ENCODE results near the gene SNN. TPM values are rescaled to one million over a fixed set of nuclear protein-coding genes. Genes with fewer than 3 reads are reported as not detected.

Gene SNN
- total and polyA plus RNA-seq, 2 of the 4 experiments (the other 2 are of a cell fraction), result 10.0 to 13.0 TPM

DNA sequence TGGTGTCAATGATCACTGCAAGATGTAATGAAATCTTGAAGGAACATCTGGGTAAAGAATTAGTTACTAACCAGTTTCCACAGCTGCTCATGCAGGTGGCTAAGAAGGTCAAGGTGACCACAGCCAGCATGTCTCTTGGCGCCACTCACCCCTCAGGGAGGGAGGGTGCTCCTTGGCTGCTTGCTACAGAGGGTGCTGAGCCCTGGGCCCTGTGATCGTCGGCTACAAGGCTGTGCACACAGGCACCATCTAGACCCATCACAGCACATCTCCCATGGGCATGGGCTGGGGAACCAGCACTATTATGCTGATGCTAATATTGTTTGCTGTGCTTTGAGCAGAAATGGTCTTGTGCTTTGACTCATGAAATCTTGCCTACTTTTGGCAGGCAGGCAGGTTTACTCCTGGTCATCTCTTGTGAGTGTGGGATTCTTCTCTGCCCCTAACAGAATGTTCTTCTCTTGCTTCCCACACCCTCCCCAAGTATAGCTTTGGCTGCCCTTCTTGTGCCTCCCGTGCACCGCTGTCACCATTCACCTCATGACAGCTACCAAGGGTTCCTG, 38.0 kb downstream of the SNN start:
- Histone ChIP-seq H3K4me1 (ENCODE audit: control insufficient read depth, insufficient read depth, low read length) (peaks cover 4% of the 10 kb centered on the region; the same call in 1 of the 2 replicates), H4K91ac (ENCODE audit: insufficient read depth, low read depth, low read length) (no peak overlapping the region), H3K4me3 (ENCODE audit: insufficient read depth, low read depth, low read length) (no peak overlapping the region), H2AK5ac (ENCODE audit: low read depth, low read length) (0 out of 2 replicates have a peak overlapping the region, but pooled peaks have one; percentile 11), H3K36me3 (ENCODE audit: control insufficient read depth, insufficient read depth, low read length) (peaks cover 8% of the 10 kb centered on the region), H3K27me3 (ENCODE audit: control insufficient read depth, insufficient read depth, low read length) (no peaks in the 10 kb centered on the region), H3K23ac (ENCODE audit: low read depth, low read length) (peak overlapping the region; percentile 35; the same call in 1 of the 2 replicates), H3K9me3 (ENCODE audit: control insufficient read depth, insufficient read depth, low read length) (no peaks in the 10 kb centered on the region), H3K14ac (replicated peaks; ENCODE audit: low read depth, low read length) (no peak overlapping the region), H2BK5ac (ENCODE audit: low read depth, low read length, poor library complexity, severe bottlenecking) (no peak overlapping the region), H2BK20ac (ENCODE audit: low read depth, low read length) (no peak overlapping the region), H4K8ac (ENCODE audit: low read depth in 2 of 2, low read length in 2 of 2) (no peak overlapping the region), H3K18ac (ENCODE audit: low read depth, low read length) (no peak overlapping the region), H3K27ac (ENCODE audit: insufficient read depth, low read length) (no peak overlapping the region), H3K9me1 (ENCODE audit: insufficient read depth, low read length) (peaks cover 12% of the 10 kb centered on the region), H3K4ac (ENCODE audit: low read depth, low read length) (no peak overlapping the region), H2BK15ac (ENCODE audit: low read depth, low read length) (no peak overlapping the region), H3K9ac (ENCODE audit: low read depth, low read length) (no peak overlapping the region), H4K20me1 (ENCODE audit: insufficient read depth, low read length) (peaks cover 11% of the 10 kb centered on the region), H2BK120ac (ENCODE audit: low read depth, low read length) (no peak overlapping the region), H3K56ac (ENCODE audit: extremely low read depth, insufficient read depth, low read length) (no peak overlapping the region), H2AFZ (replicated peaks; ENCODE audit: low read length, poor library complexity) (no peak overlapping the region), H4K5ac (ENCODE audit: low read depth, low read length) (no peak overlapping the region), H2AK9ac (replicated peaks; ENCODE audit: low read depth, low read length, poor library complexity) (no peak overlapping the region), H3K4me2 (ENCODE audit: low read depth, low read length) (no peak overlapping the region), H3K79me1 (ENCODE audit: low read depth in 1 of 2, low read length in 2 of 2) (peaks cover 28 to 47% of the 10 kb centered on the region in 2 experiments)
- DNase-seq (peak; percentile 33), ATAC-seq (ENCODE audit: low read depth) (no peak)
- CTCF ChIA-PET, result no interaction called here
- dilution Hi-C loops (cut with HindIII; ENCODE audit: low sequenced_read_pairs, unreplicated experiment), result no loop called here
- in situ Hi-C loops (cut with MboI; ENCODE audit: low sequenced_read_pairs), result no loop called here
- no TSS peak for BruUV-seq (replicated peaks)
- intact Hi-C loops (cut with micrococcal nuclease), result no loop called here
- TF ChIP-seq CHD1 (IDR thresholded peaks at IDR 0.05; ENCODE audit: low read depth, low read length) (no peak), CEBPB (IDR thresholded peaks at IDR 0.05; ENCODE audit: low read depth, low read length) (no peak), BHLHE40 (IDR thresholded peaks at IDR 0.05; ENCODE audit: low read depth, low read length) (no peak), NFE2L2 (IDR thresholded peaks at IDR 0.05; ENCODE audit: low read depth, low read length) (no peak), MAFK (IDR thresholded peaks at IDR 0.05; ENCODE audit: low read depth, low read length) (no peak), SMC3 (IDR thresholded peaks at IDR 0.05; ENCODE audit: low read depth, low read length) (no peak), POLR2A (IDR thresholded peaks at IDR 0.05; ENCODE audit: low read depth, low read length) (no peak), RCOR1 (IDR thresholded peaks at IDR 0.05; ENCODE audit: insufficient replicate concordance, low read length) (no peak), RFX5 (IDR thresholded peaks at IDR 0.05; ENCODE audit: low read depth, low read length) (no peak), RAD21 (IDR thresholded peaks at IDR 0.05; ENCODE audit: low read length) (no peak), MXI1 (IDR thresholded peaks at IDR 0.05; ENCODE audit: borderline replicate concordance, low read depth, low read length) (no peak), FOS (IDR thresholded peaks at IDR 0.05; ENCODE audit: low read depth, low read length) (no peak), MAZ (IDR thresholded peaks at IDR 0.05; ENCODE audit: borderline replicate concordance, low read depth, low read length) (no peak)
- TF ChIP-seq, protein P1, sequence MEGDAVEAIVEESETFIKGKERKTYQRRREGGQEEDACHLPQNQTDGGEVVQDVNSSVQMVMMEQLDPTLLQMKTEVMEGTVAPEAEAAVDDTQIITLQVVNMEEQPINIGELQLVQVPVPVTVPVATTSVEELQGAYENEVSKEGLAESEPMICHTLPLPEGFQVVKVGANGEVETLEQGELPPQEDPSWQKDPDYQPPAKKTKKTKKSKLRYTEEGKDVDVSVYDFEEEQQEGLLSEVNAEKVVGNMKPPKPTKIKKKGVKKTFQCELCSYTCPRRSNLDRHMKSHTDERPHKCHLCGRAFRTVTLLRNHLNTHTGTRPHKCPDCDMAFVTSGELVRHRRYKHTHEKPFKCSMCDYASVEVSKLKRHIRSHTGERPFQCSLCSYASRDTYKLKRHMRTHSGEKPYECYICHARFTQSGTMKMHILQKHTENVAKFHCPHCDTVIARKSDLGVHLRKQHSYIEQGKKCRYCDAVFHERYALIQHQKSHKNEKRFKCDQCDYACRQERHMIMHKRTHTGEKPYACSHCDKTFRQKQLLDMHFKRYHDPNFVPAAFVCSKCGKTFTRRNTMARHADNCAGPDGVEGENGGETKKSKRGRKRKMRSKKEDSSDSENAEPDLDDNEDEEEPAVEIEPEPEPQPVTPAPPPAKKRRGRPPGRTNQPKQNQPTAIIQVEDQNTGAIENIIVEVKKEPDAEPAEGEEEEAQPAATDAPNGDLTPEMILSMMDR (conservative IDR thresholded peaks at IDR 0.05; ENCODE audit: low read depth, low read length), result no peak
- TF ChIP-seq, protein P2, sequence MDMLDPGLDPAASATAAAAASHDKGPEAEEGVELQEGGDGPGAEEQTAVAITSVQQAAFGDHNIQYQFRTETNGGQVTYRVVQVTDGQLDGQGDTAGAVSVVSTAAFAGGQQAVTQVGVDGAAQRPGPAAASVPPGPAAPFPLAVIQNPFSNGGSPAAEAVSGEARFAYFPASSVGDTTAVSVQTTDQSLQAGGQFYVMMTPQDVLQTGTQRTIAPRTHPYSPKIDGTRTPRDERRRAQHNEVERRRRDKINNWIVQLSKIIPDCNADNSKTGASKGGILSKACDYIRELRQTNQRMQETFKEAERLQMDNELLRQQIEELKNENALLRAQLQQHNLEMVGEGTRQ (IDR thresholded peaks at IDR 0.05; ENCODE audit: low read depth, low read length), result no peak
- TF ChIP-seq, protein P3, sequence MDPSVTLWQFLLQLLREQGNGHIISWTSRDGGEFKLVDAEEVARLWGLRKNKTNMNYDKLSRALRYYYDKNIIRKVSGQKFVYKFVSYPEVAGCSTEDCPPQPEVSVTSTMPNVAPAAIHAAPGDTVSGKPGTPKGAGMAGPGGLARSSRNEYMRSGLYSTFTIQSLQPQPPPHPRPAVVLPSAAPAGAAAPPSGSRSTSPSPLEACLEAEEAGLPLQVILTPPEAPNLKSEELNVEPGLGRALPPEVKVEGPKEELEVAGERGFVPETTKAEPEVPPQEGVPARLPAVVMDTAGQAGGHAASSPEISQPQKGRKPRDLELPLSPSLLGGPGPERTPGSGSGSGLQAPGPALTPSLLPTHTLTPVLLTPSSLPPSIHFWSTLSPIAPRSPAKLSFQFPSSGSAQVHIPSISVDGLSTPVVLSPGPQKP (IDR thresholded peaks at IDR 0.05; ENCODE audit: borderline replicate concordance, low read depth, low read length), result no peak
- WGBS, 2 experiments (ENCODE audit: extremely low coverage in 2 of 2, insufficient read length in 1 of 2), result no CpG with 5 or more reads among the region's 5 CpGs
- POLR2A ChIA-PET (ENCODE audit: unreplicated experiment), result no interaction called here
